GM18508 (cell line): ENCODE data around the gene LMF2.

ENCODE experiments used
- ATAC-seq: cut with Tn5 transposase; IDR thresholded peaks from one replicate; pipeline ENCODE4 v1.9.1; 2021; ENCODE audit warnings: moderate number of reproducible peaks; ENCODE audit not compliant: insufficient read depth, unreplicated experiment

LMF2 gene

DNA sequence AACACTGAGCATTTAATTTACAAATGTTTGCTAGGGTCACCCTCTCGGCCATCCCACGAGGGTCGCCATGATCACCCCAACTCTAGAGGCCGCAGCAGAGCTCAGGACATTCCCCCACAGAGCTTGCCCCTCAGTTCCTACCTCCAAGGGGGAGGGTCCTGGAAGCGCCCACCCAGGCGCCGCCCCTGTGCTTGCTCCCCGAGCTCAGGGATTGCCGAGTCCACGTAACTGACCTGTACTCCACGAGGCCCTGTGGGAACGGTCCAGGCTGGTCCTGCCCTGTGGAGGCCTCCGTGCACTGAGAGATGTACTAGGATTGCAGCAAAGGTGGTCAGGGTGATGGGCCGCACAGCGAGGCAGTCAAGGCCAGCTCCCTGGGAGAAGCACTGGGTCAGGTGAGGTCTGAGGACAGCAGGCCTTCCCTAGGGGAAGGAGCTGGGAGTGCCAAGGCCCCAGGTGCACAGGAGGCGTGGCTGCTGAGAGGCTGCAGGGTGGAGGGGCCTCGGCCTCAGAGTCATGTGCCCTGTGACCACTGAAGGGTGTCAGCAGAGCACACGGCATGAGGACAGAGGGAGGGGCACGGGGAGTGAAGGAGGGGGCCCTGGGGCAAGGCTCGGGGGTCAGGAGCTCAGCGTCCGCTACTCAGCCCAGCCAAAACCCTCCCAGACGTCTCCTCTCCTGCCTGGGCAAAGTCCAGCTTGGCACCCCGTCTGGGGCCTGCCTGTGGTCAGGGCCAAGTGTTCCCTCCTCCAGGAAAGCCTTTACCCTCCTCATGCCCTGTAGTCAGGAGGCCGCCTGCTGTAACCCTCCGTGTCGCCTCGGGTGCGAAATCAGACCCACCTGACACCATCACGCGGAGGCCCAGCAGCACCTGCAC is 23.3 kb downstream of the LMF2 start:
- no peak for ATAC-seq

DNA sequence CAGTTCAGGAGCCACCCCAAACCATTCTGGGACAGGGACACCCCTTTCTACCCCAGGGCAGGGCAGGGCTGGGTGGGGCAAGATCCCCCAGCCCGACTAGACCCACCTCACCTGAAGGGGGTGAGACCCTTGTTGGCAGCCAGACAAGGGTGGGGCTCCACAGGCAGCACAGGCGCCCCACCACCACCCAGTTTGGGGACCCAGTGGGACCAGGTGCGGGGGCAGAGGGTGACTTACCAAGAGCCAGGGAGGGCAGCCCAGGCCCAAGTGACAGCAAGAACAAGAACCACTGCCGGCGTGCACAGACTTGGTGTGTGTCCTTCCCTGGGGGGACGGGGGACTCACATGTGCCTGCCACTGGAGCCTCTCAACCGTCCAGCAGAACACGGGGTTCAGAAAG is 23.9 kb downstream of the LMF2 start:
- ATAC-seq = no peak

DNA sequence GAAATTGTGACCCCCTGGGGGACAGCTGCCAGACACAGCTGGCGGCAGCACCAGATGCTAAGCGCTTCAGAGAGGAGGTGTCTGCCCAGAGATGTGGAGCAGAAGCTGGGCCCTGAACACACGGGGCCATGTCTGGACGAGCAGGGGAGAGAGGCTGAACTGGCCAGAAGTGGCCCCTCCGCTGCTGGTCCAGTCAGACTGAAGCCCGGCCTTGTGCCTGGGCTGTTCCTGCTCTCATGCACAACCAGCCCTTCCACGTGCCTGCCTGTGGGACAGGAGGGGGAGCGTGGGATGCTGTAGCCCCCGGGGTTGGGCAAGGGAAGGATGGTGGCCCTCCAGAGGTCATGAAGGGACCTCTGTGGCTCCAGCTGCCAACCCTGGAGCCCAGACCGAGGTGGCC is 24.4 kb downstream of the LMF2 start:
- no peak for ATAC-seq

- no peak for ATAC-seq
These were observed 25.1 kb downstream of the LMF2 start for GRCh38 chr22:50482107-50483074.

GRCh38 chr22:50481440-50482106 is 25.9 kb downstream of the LMF2 start, which contains the start of gene ADM2:
Gene ADM2 (plus strand): TSS chr22:50481543. CDS start chr22:50481848, 305 bp downstream.
- no peak for ATAC-seq

DNA sequence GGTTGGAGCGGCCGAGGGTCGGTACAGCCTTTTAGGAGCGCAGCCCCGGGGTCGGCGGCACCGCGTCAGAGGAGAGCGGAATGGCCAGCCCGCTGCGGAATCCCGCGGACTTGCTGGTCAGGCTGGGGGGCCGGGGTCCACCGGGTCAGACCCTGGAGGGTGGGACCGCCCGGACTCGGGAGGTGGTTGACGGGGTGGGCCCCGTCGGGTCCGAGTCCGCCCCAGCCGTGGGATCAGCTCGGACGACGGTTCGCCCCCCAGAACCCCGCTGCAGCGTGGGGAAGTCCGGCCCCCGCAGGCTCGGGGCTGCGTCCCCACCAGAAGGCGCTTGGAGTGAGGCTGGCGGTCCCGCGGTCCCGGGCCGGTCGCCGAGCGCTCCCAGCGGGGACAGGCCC is 26.5 kb downstream of the LMF2 start:
- ATAC-seq = no peak

DNA sequence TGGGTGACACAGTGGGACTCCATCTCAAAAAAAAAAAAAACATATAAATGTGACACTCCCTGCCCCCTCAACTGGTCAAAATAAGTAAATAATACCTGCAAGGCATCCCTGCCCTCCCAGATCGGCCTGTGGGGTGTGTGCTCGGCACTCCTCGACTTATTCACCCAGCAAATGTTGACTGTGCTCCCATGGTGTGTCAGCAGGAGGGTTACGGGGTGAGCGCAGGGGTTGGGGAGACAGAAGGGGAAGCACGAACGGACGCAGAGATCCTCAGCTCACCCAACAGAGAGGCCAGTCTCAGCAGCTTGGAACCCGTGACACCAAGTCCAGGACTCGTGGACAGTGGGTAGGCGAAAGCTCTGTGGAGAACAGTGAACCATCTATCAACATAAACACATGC is 27.8 kb downstream of the LMF2 start:
- no peak for ATAC-seq

GRCh38 chr22:50477923-50478322 is 29.6 kb downstream of the LMF2 start:
- no peak for ATAC-seq

DNA sequence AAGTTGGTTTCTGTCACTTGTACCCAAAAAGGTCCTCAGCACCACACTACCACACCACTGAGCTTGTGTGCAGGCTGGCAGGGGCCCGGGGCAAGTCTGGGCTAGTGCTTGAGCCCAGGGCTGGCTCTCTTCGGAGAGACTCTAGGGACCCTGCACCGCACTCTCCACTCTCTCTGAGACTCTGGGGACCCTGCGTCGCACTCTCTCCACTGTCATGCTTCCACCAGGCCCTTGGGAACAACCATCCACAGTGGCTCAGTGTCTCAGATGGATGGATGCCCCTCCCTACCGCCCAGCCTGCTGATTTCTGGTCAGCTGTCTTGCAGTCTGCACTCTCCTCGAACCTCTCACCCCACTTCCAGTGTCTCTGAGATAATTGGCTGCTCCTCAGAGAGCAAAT is 30.6 kb downstream of the LMF2 start:
- ATAC-seq = no peak

GRCh38 chr22:50475652-50476002 is 31.9 kb downstream of the LMF2 start:
- no peak for ATAC-seq

DNA sequence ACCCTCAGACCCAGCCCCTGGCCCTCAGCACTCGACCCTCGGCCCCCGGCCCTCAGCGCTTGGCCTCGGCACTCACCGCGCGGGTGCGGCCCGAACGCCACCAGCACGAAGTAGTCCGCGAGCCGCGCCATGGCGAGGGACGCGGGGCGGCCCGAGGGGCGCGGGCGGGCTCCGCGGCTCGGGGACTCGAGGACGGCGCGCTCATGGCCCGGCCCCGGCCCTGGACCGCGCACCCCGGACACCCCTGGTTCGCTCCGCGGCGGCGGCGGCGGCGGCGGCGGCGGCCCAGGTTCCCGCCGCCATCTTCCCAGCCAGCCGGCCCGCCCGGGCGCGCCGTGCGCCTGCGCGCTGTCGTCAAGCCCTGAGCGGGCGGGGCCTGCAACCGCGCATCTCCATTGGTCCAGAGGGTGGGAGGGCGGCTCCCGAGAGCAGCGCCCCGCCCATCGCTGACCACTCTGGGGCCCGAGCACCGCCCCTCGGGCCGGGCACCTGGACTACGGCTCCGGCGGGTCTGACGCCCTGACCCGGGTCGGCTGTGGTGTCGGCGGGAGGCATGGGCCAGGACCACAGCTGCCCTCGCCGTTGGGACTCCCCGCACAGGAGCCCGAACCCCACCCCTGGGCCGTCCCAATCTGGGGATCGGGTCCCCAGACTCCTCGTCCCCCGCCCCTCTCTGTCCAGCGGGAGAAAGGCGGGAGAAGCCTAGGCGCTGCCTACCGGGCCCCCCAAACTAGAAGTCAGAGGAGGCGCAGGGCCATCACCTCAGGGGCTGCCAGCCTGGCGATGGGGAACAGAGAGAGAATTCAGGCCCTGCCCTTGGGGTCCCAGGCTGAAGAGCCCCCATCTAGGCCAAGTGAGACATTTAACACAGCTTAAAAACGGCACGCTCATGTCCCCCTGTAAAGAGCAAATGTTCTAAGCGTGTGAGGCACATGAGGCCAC is 32.5 kb downstream of the LMF2 start, which contains the start of gene SBF1:
SBF1 (minus strand) TSS at position 326 of the 942 bp plus-strand sequence; CDS start at position 131, 195 bp downstream.
- ATAC-seq = no peak

GRCh38 chr22:50473855-50474671 is 33.4 kb downstream of the LMF2 start:
- no peak for ATAC-seq

GRCh38 chr22:50473088-50473487 is 34.4 kb downstream of the LMF2 start:
- ATAC-seq = no peak

DNA sequence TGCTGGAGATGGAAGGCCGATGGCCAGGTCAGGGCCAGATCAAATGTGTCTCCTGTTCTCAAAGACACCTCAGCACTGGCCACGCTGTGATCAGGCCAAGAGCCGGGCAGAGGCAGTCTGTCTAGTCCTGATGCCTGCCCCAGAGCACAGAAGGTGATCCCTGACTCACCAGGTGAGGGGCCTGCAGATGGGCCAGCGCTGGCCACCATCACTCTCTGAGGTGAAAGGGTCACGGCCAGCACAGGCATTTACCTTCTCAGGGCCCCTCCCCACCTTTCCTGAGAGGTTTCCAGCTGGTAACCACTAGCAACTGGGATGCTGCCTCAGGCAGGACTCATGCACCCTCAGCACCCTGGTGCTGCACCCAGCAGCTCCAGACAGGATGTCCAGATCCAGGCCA is 35.5 kb downstream of the LMF2 start:
- ATAC-seq = no peak

DNA sequence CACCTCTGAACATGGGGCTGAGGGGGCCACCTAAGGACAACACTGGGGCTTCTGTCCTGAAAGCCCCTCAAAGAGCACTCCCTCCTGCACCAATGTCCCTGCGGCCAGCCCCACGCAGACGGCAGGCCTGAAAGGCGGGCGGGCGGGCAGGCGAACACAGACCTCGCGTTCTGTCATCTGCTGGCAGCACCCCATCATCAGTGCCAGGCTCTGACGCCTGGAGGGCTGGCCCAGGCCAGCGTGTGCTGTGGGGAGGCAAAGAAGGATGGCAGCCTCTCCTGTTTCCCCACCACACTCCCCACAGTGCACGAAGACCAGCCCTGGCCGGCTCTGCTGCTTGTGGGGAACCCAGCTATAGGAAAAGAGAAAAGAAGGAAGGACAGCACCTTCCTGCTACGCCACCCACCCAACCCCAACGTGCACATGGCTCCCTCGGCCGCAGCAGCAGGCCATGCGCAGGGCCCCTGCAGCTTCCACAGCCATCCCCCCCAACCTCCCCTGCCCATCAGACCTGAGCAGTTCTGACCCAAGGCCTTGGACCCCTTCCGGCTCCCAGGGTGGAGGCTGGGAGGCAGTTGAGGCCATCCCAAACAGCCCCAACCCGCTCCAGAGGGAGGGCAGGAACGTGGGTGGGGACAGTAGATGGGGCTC is 36.2 kb downstream of the LMF2 start:
- ATAC-seq = no peak

DNA sequence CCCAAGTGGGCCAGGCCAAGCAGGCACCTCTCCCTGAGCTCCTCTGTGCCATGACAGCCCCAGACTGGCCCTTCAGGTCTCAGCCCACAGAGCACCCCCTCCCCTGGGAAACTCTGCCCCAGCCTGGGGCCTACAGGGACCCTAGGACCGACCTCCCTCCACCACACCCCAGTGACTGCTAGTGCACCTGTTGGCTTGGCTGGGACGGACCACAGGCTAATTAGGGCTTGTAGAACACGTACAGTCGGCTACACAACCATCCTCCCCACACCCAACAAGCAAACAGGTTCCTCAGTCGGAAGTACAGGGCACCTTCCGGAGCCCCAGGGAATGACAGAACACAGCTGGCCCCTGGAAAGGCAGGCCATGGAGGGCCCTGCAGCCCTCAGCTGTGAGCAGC is 37.0 kb downstream of the LMF2 start:
- ATAC-seq = no peak

DNA sequence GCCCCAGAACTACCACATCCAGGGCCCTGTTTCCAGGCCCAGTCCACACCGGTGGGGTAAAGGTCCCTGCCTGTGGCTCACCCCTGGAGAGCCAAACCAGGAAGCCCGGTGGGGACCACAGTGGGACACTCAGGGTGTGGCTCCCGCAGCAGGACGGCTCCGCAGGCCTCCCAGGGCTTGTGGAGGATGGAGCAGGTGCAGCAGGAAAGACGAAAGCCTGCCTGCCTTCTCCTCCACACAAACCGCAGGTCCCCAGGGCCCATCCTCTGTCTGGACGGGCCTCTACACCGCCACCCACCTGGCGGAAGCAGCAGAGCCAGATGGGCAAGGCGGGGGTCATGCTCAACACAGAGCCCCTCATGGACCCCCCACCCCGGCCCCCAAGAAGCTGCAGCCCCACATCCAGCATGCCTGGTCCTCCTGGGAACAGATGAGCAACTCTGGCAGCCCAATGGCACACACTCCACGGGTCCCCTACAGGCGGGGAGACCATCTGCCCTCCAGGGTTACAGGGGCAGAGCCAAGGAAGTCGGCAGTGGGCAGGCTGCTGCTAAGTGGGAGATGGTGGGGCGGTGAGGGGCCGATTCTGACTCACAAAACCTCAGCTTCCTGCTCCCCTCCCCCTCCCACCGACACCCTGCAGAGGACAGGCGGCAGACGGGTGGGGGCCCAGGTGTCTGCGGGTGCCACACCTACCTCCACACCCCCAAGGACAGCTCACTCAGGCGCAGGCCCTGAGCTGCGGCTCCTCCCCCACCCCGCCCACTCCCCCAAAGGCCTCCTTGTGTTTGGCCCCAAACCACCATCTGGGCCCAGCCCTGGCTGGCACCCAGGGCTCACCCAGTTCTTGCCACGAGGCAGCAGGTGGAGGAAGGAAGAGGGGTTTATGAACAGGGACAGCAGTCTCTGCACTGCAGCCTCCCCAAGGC is 37.9 kb downstream of the LMF2 start:
- no peak for ATAC-seq
